Left ventricle myocardium inferior (tissue), 1 donor: ENCODE results near the gene CAPN5. TPM values are rescaled to one million over a fixed set of nuclear protein-coding genes. Genes with fewer than 3 reads are reported as not detected.

ENCODE experiments used
- DNase-seq: peaks from one replicate; pipeline ENCODE4 v3.0.0-alpha.2; 2020
- H3K27ac ChIP-seq: fragments of 200-600 bp; replicated peaks from 2 replicates; pipeline ENCODE4 v1.8.0; 2021
- H3K27me3 ChIP-seq: fragments of 200-600 bp; 2 replicates; pipeline ENCODE4 v1.8.0; 2021; ENCODE audit warnings: low read depth
- H3K36me3 ChIP-seq: fragments of 200-600 bp; 2 replicates; pipeline ENCODE4 v1.8.0; 2021
- H3K4me1 ChIP-seq: fragments of 200-600 bp; 2 replicates; pipeline ENCODE4 v1.8.0; 2021
- H3K4me3 ChIP-seq: fragments of 200-600 bp; 2 replicates; pipeline ENCODE4 v1.8.0; 2021; ENCODE audit warnings: mild to moderate bottlenecking, moderate library complexity
- H3K9me3 ChIP-seq: fragments of 200-600 bp; replicated peaks from 2 replicates; pipeline ENCODE4 v1.8.0; 2021
- intact Hi-C: fragments of 100-400 bp; cut with micrococcal nuclease; formaldehyde crosslinking; loops from one replicate; pipeline ENCODE4 v1.11.0; 2022
- total RNA-seq: library from RNA; stranded (reverse); fragmentation: NEBNext Ultra II Directional; extraction: Animal tissue kit (Norgen Biotek cat#: 25700); gene quantifications from one replicate; pipeline ENCODE4 v1.2.1, GENCODE V29; 2021
- TF ChIP-seq, protein P1 (sequence below): fragments of 200-600 bp; IDR thresholded peaks from 2 replicates; pipeline ENCODE4 v1.8.0; 2021; ENCODE audit warnings: antibody characterized with exemption, mild to moderate bottlenecking, borderline replicate concordance
- donor health status: DM: no; HTN: yes; CAD: no; lungs with severe emphysema.

Gene CAPN5
- total RNA-seq, 1 donor from 2014 or later = 2.3 TPM

DNA sequence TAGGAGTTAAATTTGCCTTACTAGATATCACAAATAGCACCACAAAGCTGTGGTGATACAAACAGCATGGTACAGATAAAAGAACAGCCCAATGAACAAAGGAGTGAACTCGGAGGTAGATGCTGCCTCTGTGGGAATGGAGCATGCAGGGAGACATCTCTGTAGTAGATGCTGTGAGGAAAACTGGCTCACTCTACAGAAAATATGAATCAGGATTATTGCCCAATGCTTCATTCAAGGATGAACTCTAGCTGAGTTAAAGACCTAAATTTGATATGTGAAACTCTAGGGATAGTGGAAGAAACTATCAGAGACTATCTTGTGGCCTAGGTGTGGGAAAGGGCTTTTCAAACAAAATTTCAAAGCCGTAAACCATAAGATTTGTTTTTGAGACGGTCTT lies 15.3 kb upstream of the CAPN5 start:
- peaks cover 13% of the 10 kb centered on the region for H3K9me3 ChIP-seq
- no peaks in the 10 kb centered on the region for H3K36me3 ChIP-seq
- no peak overlapping the region for H3K27ac ChIP-seq
- DNase-seq = no peak
- H3K4me3 ChIP-seq = no peak overlapping the region
- no peaks in the 10 kb centered on the region for H3K27me3 ChIP-seq
- intact Hi-C loops = no loop called here
- TF ChIP-seq, protein P1, sequence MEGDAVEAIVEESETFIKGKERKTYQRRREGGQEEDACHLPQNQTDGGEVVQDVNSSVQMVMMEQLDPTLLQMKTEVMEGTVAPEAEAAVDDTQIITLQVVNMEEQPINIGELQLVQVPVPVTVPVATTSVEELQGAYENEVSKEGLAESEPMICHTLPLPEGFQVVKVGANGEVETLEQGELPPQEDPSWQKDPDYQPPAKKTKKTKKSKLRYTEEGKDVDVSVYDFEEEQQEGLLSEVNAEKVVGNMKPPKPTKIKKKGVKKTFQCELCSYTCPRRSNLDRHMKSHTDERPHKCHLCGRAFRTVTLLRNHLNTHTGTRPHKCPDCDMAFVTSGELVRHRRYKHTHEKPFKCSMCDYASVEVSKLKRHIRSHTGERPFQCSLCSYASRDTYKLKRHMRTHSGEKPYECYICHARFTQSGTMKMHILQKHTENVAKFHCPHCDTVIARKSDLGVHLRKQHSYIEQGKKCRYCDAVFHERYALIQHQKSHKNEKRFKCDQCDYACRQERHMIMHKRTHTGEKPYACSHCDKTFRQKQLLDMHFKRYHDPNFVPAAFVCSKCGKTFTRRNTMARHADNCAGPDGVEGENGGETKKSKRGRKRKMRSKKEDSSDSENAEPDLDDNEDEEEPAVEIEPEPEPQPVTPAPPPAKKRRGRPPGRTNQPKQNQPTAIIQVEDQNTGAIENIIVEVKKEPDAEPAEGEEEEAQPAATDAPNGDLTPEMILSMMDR = no peak
- peaks cover 5% of the 10 kb centered on the region for H3K4me1 ChIP-seq

DNA sequence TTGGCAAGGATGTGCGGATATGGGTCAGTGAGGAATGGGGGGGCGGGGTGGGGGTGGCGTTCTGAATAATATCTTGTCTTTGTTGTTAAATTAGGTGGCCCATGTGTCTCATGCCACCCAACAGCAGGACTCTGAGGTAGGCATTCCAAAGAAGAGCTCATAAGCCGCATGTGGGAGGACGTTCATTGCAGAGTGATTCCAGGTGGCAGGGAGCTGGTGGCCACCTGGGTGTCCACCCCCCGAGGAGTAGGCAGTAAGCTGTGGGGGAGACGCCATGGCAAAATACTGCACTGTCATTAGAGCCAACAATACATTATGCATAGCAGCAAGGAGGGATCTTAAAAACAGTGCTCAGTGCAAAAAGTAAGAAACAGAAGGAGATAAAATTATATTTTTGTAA lies 14.3 kb upstream of the CAPN5 start:
- peaks cover 23% of the 10 kb centered on the region for H3K9me3 ChIP-seq
- no peaks in the 10 kb centered on the region for H3K4me1 ChIP-seq
- intact Hi-C loops = loop anchor here (2.0 kb wide), 1 partner anchor 36 kb away; no protein-coding TSS in a partner anchor
- no peak overlapping the region for H3K27ac ChIP-seq
- no peaks in the 10 kb centered on the region for H3K36me3 ChIP-seq
- TF ChIP-seq, protein P1 = no peak
- DNase-seq = no peak
- H3K4me3 ChIP-seq = no peak overlapping the region
- no peaks in the 10 kb centered on the region for H3K27me3 ChIP-seq

GRCh38 chr11:77053217-77054015 lies 13.4 kb upstream of the CAPN5 start:
- H3K4me1 ChIP-seq = no peaks in the 10 kb centered on the region
- intact Hi-C loops = loop anchor here (2.0 kb wide), 1 partner anchor 35 kb away; no protein-coding TSS in a partner anchor
- H3K27me3 ChIP-seq = no peaks in the 10 kb centered on the region
- DNase-seq = no peak
- H3K9me3 ChIP-seq = peaks cover 24% of the 10 kb centered on the region
- TF ChIP-seq, protein P1 = no peak
- no peak overlapping the region for H3K27ac ChIP-seq
- H3K4me3 ChIP-seq = no peak overlapping the region
- H3K36me3 ChIP-seq = no peaks in the 10 kb centered on the region

GRCh38 chr11:77054084-77054483 lies 12.7 kb upstream of the CAPN5 start:
- DNase-seq = no peak
- intact Hi-C loops = no loop called here
- peaks cover 24% of the 10 kb centered on the region for H3K9me3 ChIP-seq
- no peaks in the 10 kb centered on the region for H3K4me1 ChIP-seq
- no peak overlapping the region for H3K4me3 ChIP-seq
- TF ChIP-seq, protein P1 = no peak
- H3K27me3 ChIP-seq = no peaks in the 10 kb centered on the region
- H3K36me3 ChIP-seq = no peaks in the 10 kb centered on the region
- H3K27ac ChIP-seq = no peak overlapping the region

DNA sequence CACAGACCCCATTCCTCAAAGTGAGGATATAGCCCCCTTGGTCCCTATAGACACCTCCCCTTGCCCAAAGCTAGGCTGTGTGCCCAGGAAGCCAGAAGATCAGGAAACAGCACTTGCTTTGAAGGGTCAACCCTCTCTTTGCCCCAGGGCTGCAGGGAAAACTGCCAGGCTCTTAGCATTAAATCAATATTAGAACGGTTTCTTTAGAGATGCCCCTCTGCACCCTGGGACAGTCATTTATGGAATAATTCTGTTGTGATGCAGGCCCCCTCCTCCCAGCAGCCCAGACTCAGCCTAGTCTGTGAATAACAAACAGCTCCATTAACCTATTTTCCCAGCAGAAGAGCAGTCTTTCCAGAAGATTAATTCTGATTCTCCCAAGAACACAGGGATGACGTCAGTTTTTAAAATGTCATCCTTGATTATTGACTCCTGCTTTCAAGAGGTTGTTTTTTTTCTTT lies 11.6 kb upstream of the CAPN5 start:
- Histone ChIP-seq H3K27ac (no peak overlapping the region), H3K4me3 (no peak overlapping the region), H3K9me3 (peaks cover 24% of the 10 kb centered on the region), H3K36me3 (no peaks in the 10 kb centered on the region), H3K4me1 (no peaks in the 10 kb centered on the region), H3K27me3 (no peaks in the 10 kb centered on the region)
- DNase-seq = no peak
- TF ChIP-seq, protein P1 = no peak
- intact Hi-C loops = no loop called here
